ENCODE results near the gene COL23A1.

Gene COL23A1

DNA sequence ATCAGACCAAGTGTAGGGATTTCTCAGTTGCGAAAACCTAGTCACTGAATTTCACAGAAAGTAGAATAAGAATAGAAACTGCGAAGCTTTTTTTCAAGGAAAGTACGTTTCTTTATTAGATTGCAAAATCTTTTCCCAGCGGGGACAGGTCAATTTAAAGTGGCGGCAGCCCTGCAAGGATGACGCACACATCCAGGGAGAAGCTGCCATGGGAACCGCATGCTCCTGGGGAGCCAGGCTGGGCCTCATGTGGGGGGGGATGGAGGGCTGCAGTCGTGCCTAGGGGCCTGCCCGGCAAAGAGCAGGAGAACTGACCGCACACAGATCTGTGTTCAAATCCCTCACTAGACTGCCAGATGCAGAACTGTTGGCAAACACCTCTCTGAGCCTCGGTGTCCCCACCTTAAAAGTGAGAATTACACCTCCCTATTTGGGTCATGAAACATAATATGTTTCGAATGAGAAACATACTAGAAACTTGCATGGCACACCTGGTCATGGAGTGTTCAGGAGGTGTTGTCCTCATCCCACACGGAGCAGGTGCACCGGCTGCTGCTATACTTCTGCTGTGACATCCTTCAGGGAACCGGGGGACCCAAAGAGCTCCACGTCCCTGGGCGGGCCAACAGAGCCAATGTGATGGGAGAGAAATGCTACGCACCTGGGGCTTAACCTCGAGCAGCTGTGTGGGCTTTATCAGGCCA, 229.8 kb downstream of the COL23A1 start:
- no peak for DNase-seq (ENCODE audit: low read depth in 2 of 2)

DNA sequence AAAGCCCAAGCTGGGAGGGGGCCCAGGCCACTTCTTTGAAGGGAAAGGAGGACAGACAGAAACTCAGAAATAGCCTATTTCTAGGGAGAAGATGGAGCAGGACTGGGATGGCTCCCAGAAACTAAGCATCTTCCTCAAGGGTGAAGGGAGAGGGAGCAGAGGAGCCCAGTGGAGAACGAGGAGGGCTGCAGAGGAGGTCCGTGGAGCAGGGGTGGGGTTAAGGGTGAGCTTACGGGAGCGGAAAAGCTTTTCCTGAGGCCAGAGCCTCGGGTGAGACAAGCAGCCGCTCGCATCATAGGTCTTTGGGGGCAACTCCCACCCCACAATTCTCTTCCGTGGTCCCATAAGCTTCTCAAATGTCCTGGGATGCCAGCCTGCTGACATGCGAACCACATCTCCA, 230.5 kb downstream of the COL23A1 start:
- DNase-seq (ENCODE audit: low read depth in 2 of 2): no peak

DNA sequence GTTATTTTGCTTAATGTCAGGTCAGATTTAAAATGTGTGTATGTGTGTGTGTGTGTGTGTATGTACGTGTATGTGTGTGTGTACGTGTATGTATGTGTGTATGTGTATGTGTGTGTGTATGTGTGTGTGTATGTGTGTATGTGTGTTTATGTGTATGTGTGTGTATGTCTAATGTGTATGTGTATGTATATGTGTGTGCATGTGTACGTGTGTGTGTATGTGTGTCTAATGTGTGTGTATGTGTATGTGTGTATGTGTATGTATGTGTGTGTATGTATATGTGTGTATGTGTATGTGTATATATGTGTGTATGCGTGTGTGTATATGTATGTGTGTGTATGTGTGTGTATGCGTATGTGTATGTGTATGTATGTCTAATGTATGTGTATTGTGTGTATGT, 232.5 kb downstream of the COL23A1 start:
- no peak for DNase-seq (ENCODE audit: low read depth in 2 of 2)

DNA sequence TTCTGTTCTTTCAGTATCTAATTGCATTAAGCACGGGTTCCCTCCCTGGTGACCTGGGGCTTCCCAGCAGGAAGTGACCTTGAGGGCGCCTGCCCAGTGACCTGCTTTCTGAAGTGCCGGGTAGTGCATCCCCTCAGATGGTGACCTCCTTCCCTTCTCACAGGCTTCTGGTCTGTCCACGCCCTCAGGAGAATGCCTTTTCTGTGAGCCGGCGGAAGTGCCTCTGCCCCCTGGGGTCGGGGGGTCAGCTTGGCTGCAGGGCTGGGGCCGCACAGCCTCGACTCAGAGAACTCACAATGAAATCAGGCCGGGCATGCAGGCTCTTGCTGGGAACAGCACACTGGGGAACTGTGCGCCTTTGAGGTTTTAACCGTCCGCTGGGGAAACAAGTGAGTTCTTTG, 233.1 kb downstream of the COL23A1 start:
- no peak for DNase-seq (ENCODE audit: low read depth in 2 of 2)

DNA sequence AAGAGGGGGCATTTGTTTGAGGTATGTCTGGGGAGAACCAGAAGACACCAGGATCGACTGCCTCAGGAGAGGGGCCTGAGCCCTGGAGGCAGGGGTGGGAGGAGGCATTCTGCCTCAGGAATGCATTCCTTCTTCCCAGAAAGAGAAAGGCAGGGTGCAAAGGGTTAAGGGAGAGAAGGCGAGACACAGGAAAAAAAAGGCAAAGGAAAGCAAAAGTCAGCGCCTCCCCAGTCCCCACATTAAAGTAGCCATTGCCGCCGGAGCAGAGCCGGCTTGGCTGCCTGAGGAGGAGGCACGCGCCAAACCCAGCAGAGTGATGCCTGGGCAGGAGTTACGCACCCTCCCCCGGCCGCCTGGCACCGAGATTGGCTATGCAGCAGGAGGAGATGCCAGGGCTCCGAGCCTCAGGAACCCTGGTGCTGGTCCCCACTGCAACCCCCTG, 233.7 kb downstream of the COL23A1 start:
- no peak for DNase-seq (ENCODE audit: low read depth in 2 of 2)

DNA sequence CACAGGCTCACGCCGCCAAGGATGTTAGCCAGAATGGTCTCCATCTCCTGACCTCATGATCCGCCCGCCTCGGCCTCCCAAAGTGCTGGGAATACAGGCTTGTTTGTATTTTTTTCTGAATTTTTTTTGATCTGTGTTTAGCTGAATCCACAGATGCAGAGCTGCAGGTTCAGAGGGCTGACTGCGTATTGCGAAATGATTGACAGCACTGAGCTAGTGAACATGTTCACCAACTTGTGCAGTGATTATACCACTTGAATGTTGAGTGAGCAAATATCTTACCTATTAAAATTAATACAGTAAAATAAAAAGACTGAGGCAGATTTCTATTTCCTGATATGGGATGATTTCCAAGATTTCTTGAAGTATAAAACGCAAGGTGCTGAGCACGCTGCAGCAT, 234.5 kb downstream of the COL23A1 start:
- no peak for DNase-seq (ENCODE audit: low read depth in 2 of 2)

DNA sequence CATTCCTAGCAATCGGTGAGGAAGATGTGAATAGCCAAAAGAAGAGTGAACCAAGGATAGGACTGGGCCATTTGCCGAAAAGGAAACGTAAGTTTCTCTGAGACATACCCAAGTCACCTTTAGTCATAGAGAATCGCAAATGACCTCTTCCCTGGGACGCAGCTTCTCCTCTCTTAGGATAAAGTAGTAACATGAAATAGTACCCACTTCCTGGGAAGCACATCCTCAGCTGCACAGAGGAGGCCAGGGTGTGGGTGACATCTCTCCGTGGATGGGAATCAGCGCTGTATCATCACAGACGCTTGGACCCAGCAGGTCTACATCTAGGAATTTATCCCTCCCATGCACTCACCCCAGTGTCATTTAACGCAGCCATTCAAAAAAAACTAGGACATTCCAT, 236.7 kb downstream of the COL23A1 start:
- DNase-seq (ENCODE audit: low read depth in 2 of 2): no peak

DNA sequence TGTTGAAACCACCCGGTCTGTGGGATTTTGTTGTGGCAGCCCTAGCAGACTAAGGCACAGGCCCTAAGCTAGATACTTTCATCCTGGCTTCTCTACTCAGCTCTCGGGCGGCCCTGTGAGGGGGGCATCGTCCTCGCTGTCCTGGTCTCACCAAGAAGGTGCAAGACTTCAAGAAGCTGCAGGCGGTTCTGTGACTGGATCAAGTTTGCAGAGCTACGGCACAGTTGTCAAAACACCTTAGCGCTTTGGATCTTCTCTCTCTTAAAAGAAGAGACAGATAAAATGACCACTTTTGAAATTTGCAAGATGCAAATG, 238.2 kb downstream of the COL23A1 start:
- DNase-seq (ENCODE audit: low read depth in 2 of 2): no peak

DNA sequence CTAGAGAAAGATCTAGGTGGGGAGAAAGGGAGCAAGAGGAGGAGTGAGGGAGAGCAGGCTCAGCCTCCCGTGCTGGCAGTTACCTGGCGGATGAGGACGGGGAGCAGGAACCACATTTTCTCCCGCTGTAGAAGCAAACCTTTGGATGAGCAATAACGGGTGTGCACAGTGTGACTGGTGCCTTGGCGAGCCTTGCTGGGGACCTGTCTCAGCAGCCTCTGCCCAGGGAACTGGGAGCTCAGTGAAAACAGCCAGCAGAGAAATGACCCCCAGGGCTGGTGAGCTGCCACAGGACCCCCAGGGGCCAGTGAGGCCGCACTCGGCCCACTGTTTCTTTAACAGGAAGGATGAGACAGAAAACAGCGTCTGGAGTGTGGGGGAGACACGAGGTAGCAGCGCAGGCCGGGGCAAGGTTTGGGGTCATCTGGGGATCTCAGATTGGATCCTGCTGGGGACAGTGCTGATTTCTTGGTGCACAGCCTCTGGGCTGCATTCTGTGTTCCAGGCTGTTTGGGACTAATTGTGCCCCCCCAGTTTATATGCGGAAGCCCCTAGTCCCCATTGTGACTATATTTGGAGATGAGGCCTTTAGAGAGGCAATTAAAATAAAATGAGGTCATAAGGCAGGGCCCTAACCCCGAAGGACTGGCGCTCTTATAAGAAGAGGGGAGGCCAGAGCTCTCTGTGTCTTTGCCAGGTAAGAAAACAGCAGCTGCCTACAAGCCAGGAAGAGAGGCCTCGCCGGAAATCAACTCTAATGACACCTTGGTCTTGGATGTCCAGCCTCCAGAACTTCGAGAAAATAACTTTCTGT, 238.8 kb downstream of the COL23A1 start:
- DNase-seq (ENCODE audit: low read depth in 2 of 2): no peak

DNA sequence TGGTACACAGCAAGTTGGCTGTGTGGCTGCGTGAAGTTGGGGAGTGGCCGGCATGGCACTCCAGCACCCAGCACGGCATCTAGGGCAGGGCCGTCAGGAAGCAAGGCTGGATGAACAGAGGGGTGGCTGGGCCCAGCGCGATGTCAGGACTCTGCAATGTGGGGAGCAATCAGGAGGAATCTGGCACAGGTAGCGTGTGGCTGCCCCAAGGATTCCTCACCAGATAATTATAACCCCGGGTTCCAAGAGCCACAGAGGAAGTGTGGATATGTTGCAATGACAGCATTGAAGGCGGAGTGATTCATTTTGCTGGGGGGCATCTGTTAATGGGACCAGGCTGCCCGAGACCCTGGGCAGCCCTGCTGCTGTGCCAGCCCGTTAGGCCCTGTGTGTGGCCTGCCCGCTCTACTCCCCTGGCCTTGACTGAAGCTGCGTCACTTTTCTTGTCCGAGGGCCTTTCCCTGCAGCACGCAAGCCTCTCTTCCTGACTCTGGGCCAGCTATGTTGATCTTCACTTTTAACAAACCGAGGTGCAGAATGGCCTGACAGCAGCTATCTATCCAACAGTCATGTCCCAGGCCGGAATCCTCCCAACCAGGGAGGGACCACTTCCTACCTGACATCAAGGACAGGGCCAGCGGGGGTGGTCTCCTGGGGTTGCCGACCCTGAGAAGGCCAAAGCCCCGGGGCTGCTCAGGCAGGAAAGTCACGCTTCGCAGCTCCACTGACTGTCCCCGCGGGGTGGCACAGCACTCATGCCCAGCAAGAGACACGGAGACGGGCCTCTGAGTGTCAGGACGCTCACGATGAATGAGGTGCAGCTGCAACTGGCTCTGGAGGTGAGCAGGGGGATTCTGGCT, 239.6 kb downstream of the COL23A1 start:
- DNase-seq (ENCODE audit: low read depth in 2 of 2): no peak

DNA sequence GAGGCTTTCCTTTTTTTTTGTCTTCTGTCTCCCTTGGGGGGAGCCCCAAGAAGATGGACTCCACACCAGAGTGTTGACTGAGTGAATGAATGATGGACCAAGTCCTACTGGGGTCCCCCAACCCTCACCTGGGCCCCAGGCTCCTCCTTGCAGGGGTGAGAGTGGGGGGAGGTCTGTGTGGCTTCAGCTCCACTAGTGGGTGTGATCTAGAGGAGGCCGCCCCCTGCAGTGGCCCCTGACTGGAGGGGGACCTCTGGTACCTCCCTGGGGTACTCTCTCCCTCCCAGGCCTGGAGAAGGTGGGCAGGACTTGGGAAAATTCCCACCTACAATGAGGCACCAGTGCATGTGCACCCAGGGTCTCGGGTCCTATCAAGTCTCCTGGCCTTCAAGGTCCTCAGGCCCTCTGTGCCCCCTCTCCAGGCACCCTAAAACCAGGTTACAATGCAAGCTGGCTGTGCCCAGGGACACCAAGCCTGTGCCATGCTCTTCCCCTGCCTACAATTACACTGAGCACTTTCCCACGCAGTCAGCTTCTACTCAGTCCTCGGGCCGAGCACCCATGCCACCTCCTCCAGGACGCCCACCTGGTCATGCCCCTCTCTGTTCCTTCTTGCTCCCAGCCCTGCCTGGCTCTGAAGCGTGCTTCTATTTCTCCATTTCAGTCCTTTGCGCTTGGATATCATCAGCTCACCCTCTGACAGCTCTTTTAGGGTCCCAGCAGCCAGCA, 240.4 kb downstream of the COL23A1 start:
- no peak for DNase-seq (ENCODE audit: low read depth in 2 of 2)

DNA sequence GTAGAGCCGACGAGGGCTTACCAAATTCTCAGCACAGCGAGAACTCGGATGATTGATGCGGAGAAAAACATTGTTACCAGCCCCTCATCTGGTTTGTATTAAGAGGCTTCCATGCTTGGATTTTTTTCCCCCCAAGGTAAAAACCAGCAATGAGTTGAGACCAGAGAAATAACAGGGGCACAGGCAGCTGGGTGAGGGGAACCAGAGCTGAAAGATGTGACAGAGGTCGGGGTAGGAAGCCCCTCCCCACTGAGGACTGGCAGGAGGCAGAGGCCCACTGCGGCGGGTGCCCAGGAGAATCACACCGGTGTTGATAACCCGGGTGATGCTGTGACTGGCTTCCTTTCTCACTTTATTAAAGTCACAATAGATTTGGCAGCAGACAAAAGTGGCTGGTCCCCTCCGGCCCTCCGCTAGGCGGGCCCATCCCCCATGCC, 241.1 kb downstream of the COL23A1 start:
- DNase-seq (ENCODE audit: low read depth in 2 of 2): no peak

DNA sequence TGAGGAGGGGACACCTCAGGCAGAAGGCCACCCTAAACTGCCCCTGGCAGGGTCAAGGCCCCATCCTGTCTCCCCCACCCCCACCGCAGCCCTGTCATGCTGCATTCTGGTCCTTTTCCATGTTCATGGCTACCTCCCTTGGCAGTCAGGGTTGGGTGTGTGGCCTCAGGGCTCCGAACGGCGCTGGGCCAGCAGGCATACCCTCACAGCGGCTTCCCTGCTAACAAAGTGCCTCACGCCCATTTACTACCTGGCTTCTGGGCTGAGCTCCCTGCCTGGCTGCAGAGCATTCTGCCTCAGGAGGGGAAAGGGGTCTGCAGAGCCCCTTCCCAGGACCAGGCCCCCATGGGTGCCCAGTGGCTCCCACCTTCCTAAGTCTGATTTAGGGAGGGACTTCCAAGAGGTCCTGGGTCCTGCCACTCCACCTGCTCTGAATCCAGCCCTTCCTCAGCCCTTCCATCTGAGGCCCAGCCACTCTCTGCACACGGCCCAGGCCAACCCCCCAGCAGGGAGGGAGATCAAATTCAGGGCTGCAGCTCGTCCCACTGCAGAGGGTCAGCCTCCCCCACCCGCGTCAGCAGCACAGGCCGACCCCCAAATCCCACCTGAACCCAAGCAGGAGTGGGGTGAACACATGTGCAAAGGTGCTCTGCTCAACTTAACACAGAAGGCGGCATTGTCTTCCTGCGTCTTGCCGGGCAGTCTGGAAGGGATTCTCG, 241.7 kb downstream of the COL23A1 start:
- DNase-seq (ENCODE audit: low read depth in 2 of 2): no peak

DNA sequence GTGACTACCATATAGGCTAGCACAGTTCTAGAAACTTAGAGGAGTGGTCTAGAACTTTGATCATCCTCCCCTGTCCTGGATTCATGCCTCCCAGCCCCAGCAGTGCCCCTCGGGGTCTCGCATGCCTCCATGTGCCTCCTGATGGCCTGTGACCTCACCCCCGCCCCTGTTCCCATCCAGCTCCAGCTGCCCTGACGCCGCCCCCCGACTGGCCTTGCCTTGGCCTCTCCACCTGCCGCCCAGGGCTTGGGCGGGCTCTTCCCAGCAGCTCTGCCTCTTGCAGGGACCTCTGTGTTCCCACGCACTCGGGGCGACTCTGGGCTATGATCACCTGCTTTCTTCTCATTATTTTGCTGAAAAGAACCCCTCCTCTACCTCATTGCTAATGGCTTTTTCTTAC, 242.2 kb downstream of the COL23A1 start:
- DNase-seq (ENCODE audit: low read depth in 2 of 2): no peak

DNA sequence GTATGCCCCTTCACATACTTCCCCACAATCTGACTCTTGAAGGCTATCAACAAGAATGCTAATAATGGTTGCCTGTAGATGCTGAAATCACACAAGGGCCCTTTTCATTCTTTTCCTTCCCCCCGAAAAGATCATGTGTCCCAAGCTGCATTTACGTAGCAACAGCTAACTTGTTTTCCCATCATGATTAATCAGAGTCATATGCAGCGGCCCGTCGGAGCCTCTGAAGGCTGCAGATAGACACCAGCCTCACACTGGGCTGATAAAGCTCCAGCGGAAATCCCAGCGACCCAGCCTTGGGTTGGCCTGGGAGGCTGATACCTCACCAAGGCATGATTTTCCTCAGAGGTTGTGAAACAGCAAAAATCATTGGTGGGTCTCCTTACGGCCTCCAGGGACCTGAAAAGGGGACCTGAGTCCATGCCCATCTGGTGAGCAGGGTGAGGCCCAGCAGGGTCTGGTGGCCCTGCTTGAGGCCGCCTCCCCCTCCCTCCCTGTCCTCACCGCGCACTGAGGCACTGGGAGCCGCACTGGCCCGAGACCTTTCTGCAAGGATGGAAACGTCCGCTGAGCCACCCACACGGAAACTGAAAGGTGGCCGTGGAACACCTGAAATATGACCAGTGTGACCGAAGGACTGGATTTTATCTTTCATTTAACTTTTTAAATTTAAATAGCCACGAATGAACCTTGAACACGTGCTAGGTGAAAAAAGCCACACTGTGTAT, 243.4 kb downstream of the COL23A1 start:
- DNase-seq (ENCODE audit: low read depth in 2 of 2): no peak

DNA sequence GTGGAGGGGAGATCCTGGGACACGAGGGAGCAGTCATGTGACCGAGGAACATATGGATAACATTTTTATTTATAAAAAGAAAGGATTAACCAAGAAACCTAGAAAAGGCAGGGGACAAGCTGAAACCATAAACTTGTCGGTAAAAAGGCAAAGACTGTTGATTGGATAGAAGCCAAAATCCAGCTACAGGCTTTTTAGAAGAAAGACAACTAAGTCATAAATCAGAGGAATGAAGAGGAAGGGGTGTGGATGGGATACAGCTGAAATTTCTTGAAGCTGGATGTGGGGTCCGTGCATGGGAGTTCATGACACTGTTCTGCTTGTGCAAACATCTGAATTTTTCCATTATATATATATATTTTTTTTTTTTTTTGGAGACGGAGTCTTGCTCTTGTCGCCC, 246.9 kb downstream of the COL23A1 start:
- no peak for DNase-seq (ENCODE audit: low read depth in 2 of 2)

DNA sequence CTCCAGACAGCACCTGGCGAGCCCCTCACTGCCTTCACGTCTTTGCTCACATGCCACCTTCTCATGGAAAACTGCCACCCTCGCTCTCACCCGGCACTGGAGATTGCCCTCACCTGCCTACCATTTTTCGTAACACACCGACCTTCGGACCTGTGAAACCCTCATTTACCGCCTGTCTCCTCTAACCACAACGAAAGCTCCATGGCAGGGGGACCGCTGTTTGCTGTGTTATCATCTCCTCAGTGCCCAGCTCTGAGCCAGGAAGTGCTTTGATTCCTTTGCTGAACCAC, 248.4 kb downstream of the COL23A1 start:
- no peak for DNase-seq (ENCODE audit: low read depth in 2 of 2)

DNA sequence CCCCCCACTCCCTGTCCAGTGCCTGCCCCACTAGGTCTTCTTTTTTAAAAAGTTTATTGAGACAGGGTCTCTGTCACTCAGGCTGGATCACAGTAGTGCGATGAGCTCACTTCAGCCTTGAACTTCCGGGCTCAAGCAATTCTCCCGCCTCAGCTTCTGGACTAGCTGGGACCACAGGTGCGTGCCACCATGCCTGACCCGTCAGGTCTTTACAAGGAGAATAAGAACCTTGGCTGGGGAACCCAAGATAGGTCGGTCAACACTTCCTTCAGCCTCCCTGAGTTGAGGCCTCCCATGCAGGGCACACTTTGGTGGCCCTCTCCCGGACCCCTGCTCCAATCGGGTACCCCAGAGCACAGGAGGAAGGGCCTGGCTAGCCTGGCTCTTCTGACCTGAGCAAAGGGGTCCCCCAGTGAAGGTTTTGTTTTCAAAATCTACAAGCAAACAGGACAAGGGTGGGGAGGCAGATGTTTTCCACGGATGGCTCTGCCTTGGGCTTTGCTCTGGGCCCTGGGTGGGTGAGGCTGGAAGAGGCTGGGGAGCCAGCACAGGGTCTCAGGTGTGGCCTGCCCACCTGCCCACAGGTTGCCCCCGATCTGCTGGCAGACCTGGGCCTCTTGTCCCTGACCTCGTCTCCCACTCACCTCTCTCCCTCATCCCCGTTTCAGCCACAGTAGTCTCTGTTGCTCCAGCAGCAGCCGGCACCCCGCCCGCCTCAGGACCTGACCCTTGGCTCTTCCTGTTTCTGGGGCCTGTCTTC, 248.9 kb downstream of the COL23A1 start:
- no peak for DNase-seq (ENCODE audit: low read depth in 2 of 2)

DNA sequence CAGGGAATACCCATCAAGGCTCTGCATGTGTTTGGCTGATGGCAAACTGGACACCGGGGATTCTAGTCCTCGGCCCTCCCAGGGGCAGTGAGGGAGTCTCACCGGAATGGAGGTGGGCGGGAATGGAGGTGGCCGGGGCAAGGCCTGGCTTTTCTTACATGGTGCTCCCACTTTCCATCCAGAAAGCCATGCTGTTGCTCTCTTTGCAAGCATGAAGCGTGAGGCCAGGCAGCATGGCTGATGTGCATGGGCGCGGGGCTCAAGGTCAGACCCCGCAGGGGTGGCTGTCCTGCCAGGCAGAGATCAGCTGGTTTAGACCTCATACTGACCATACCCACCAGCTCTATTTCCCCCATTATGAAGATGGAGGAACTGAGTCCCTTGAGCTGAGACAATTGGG, 249.6 kb downstream of the COL23A1 start:
- DNase-seq (ENCODE audit: low read depth in 2 of 2): no peak

DNA sequence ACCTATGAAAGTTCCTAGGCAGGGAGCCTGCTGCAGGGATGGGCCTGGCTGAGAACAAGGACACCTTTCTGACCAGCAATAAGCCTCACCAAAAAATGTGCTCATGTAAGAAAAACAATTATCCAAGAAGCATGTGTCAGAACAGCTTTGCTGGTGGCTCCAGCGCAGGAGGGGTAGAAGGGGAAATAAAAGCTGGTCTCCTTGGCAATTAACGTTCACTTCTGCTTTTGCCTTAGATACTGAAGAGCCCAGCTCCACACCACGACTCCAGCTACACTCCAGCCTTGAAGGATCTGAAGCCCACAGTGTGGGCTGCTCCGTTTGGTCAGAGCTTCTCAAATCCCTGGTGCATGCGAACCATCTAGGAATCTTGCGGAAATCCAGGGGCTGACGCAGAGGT, 250.0 kb downstream of the COL23A1 start:
- no peak for DNase-seq (ENCODE audit: low read depth in 2 of 2)

Data from stimulated activated CD8-positive, alpha-beta memory T cell treated with anti-CD3 and anti-CD28 coated beads, Interleukin-15, amount 100 ng/mL, for 4 hours (primary cell).